Neural progenitor cell (in vitro differentiated cells): ENCODE data around the gene TYMP. TPM values are rescaled to one million over a fixed set of nuclear protein-coding genes. Genes with fewer than 3 reads are reported as not detected.
A peak's percentile ranks its signal among the peaks of the same experiment; 100 is the strongest.

ENCODE experiments used
- DNase-seq: peaks from one replicate; pipeline ENCODE4 v3.0.0-alpha.2; 2016; ENCODE audit warnings: low spot score
- H2AFZ ChIP-seq: fragments of 200-600 bp; sonication (generic); replicated peaks from 2 replicates; pipeline ENCODE4 v1.6.1; 2016; ENCODE audit warnings: antibody characterized with exemption
- H3F3A ChIP-seq: fragments of 200-600 bp; sonication (generic); 2 replicates; pipeline ENCODE4 v1.6.1; 2016; ENCODE audit warnings: antibody characterized with exemption, low read depth
- H3K27ac ChIP-seq: fragments of 200-600 bp; sonication (generic); 2 replicates; pipeline ENCODE4 v1.5.1; 2016; ENCODE audit warnings: mild to moderate bottlenecking
- H3K27me3 ChIP-seq: fragments of 200-600 bp; sonication (generic); 2 replicates; pipeline ENCODE4 v1.6.1; 2016; ENCODE audit warnings: mild to moderate bottlenecking, moderate library complexity
- H3K36me3 ChIP-seq: fragments of 200-600 bp; sonication (generic); 2 replicates; pipeline ENCODE4 v1.5.1; 2016
- H3K4me1 ChIP-seq: fragments of 200-600 bp; sonication (generic); 2 replicates; pipeline ENCODE4 v1.6.1; 2016; ENCODE audit warnings: mixed run types
- H3K4me2 ChIP-seq: fragments of 200-600 bp; sonication (generic); 2 replicates; pipeline ENCODE4 v1.6.1; 2016
- H3K4me3 ChIP-seq: fragments of 200-600 bp; sonication (generic); 2 replicates; pipeline ENCODE4 v1.5.1; 2016
- H3K79me2 ChIP-seq: fragments of 200-600 bp; sonication (generic); 2 replicates; pipeline ENCODE4 v1.6.1; 2016; ENCODE audit warnings: low read depth
- H3K9ac ChIP-seq: fragments of 200-600 bp; sonication (generic); 2 replicates; pipeline ENCODE4 v1.6.1; 2016
- H3K9me3 ChIP-seq: fragments of 200-600 bp; sonication (generic); 2 replicates; pipeline ENCODE4 v1.5.1; 2016; ENCODE audit warnings: low read depth
- H4K20me1 ChIP-seq: fragments of 200-600 bp; sonication (generic); 2 replicates; pipeline ENCODE4 v1.6.1; 2016; ENCODE audit warnings: low read depth
- H3K27ac Mint-ChIP-seq: 3 replicates; pipeline ENCODE4 v1.8.0; 2021; ENCODE audit warnings: mixed read lengths
- H3K27me3 Mint-ChIP-seq: 2 replicates; pipeline ENCODE4 v1.8.0; 2022; ENCODE audit warnings: low read depth, mild to moderate bottlenecking, inconsistent platforms, moderate library complexity, mixed read lengths; ENCODE audit not compliant: insufficient read depth
- H3K36me3 Mint-ChIP-seq: 3 replicates; pipeline ENCODE4 v1.8.0; 2021; ENCODE audit warnings: mixed read lengths
- H3K4me1 Mint-ChIP-seq: 3 replicates; pipeline ENCODE4 v1.8.0; 2021; ENCODE audit warnings: mixed read lengths
- H3K4me3 Mint-ChIP-seq: 3 replicates; pipeline ENCODE4 v1.8.0; 2021; ENCODE audit warnings: mild to moderate bottlenecking, moderate library complexity, mixed read lengths
- H3K9me3 Mint-ChIP-seq: 3 replicates; pipeline ENCODE4 v1.8.0; 2020; ENCODE audit warnings: mixed read lengths
- EZH2 ChIP-seq: fragments of 200-600 bp; sonication (generic); IDR thresholded peaks from 2 replicates; pipeline ENCODE4 v1.6.1; 2017; ENCODE audit warnings: antibody characterized with exemption, mild to moderate bottlenecking, moderate library complexity
- EZH2phosphoT487 ChIP-seq: fragments of 200-600 bp; sonication (generic); IDR thresholded peaks from 2 replicates; pipeline ENCODE4 v1.6.1; 2017; ENCODE audit warnings: antibody characterized with exemption
- total RNA-seq: library from RNA; depleted of rRNA; stranded (reverse); fragments of >200 nt; gene quantifications from 2 replicates; pipeline ENCODE4 v1.2.3, GENCODE V29; 2015; ENCODE audit warnings: low replicate concordance
- TF ChIP-seq, protein P1 (sequence below): fragments of 200-600 bp; sonication (generic); IDR thresholded peaks from 2 replicates; pipeline ENCODE4 v1.5.1; 2017; ENCODE audit warnings: antibody characterized with exemption, mild to moderate bottlenecking

TYMP gene
- total RNA-seq, 1 donor from 2014 or later: not detected

GRCh38 chr22:50523458-50523805 is 6.4 kb downstream of the TYMP start:
- H3F3A ChIP-seq: peaks cover 27% of the 10 kb centered on the region
- no peak for DNase-seq
- peaks cover 21% of the 10 kb centered on the region for H3K27me3 Mint-ChIP-seq
- H3K4me3 Mint-ChIP-seq: peak overlapping the region; percentile 55
- H3K9me3 Mint-ChIP-seq: no peaks in the 10 kb centered on the region
- peaks cover 7% of the 10 kb centered on the region for H3K4me1 ChIP-seq
- H3K9ac ChIP-seq: no peak overlapping the region
- H4K20me1 ChIP-seq: peaks cover 39% of the 10 kb centered on the region
- H3K27ac Mint-ChIP-seq: no peak overlapping the region
- H3K36me3 Mint-ChIP-seq: peaks cover 10% of the 10 kb centered on the region
- H3K4me3 ChIP-seq: no peak overlapping the region
- no peaks in the 10 kb centered on the region for H3K36me3 ChIP-seq
- TF ChIP-seq, protein P1, sequence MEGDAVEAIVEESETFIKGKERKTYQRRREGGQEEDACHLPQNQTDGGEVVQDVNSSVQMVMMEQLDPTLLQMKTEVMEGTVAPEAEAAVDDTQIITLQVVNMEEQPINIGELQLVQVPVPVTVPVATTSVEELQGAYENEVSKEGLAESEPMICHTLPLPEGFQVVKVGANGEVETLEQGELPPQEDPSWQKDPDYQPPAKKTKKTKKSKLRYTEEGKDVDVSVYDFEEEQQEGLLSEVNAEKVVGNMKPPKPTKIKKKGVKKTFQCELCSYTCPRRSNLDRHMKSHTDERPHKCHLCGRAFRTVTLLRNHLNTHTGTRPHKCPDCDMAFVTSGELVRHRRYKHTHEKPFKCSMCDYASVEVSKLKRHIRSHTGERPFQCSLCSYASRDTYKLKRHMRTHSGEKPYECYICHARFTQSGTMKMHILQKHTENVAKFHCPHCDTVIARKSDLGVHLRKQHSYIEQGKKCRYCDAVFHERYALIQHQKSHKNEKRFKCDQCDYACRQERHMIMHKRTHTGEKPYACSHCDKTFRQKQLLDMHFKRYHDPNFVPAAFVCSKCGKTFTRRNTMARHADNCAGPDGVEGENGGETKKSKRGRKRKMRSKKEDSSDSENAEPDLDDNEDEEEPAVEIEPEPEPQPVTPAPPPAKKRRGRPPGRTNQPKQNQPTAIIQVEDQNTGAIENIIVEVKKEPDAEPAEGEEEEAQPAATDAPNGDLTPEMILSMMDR: no peak
- TF ChIP-seq EZH2 (no peak), EZH2phosphoT487 (no peak)
- H3K27me3 ChIP-seq: peaks cover 23% of the 10 kb centered on the region
- peaks cover 12% of the 10 kb centered on the region for H3K4me1 Mint-ChIP-seq
- H2AFZ ChIP-seq: no peak overlapping the region
- H3K79me2 ChIP-seq: peaks cover 9% of the 10 kb centered on the region
- no peak overlapping the region for H3K4me2 ChIP-seq
- H3K27ac ChIP-seq: no peak overlapping the region
- no peaks in the 10 kb centered on the region for H3K9me3 ChIP-seq

- H3K27ac Mint-ChIP-seq: no peak overlapping the region
- Histone ChIP-seq H4K20me1 (peaks cover 34% of the 10 kb centered on the region), H3K9me3 (no peaks in the 10 kb centered on the region), H3K36me3 (no peaks in the 10 kb centered on the region), H3K4me3 (no peak overlapping the region), H3F3A (peaks cover 22% of the 10 kb centered on the region), H3K27ac (no peak overlapping the region), H3K9ac (no peak overlapping the region), H3K27me3 (peaks cover 18% of the 10 kb centered on the region), H3K79me2 (peaks cover 9% of the 10 kb centered on the region), H3K4me1 (peaks cover 7% of the 10 kb centered on the region), H3K4me2 (no peak overlapping the region), H2AFZ (no peak overlapping the region)
- peaks cover 10% of the 10 kb centered on the region for H3K36me3 Mint-ChIP-seq
- peaks cover 16% of the 10 kb centered on the region for H3K27me3 Mint-ChIP-seq
- no peak for TF ChIP-seq EZH2phosphoT487
- TF ChIP-seq EZH2: no peak
- TF ChIP-seq, protein P1: no peak
- no peak for DNase-seq
- peaks cover 12% of the 10 kb centered on the region for H3K4me1 Mint-ChIP-seq
- no peaks in the 10 kb centered on the region for H3K9me3 Mint-ChIP-seq
- H3K4me3 Mint-ChIP-seq: peak overlapping the region; percentile 55
Observed at GRCh38 chr22:50522806-50523438, 6.9 kb downstream of the TYMP start.

GRCh38 chr22:50522208-50522805 is 7.5 kb downstream of the TYMP start:
- Histone ChIP-seq H3K79me2 (peaks cover 10% of the 10 kb centered on the region), H3K36me3 (no peaks in the 10 kb centered on the region), H3F3A (peaks cover 19% of the 10 kb centered on the region), H3K4me2 (no peak overlapping the region), H3K4me3 (no peak overlapping the region), H3K4me1 (peaks cover 7% of the 10 kb centered on the region), H4K20me1 (peaks cover 28% of the 10 kb centered on the region), H2AFZ (no peak overlapping the region), H3K9me3 (no peaks in the 10 kb centered on the region), H3K27ac (no peak overlapping the region), H3K27me3 (peaks cover 12% of the 10 kb centered on the region), H3K9ac (no peak overlapping the region)
- peaks cover 9% of the 10 kb centered on the region for H3K4me1 Mint-ChIP-seq
- peaks cover 15% of the 10 kb centered on the region for H3K27me3 Mint-ChIP-seq
- TF ChIP-seq EZH2phosphoT487 (no peak), EZH2 (no peak)
- TF ChIP-seq, protein P1: no peak
- H3K9me3 Mint-ChIP-seq: no peaks in the 10 kb centered on the region
- no peak overlapping the region for H3K4me3 Mint-ChIP-seq
- H3K27ac Mint-ChIP-seq: no peak overlapping the region
- H3K36me3 Mint-ChIP-seq: peaks cover 10% of the 10 kb centered on the region
- DNase-seq: no peak
